B cell (primary cell): ENCODE data around the gene VIPR2.

Experiments used
- EZH2 ChIP-seq: IDR thresholded peaks from 2 replicates; pipeline ENCODE4 v1.6.1; 2012; ENCODE audit warnings: borderline replicate concordance, low read depth, mild to moderate bottlenecking, moderate library complexity, low read length; ENCODE audit not compliant: insufficient read depth, poor library complexity, severe bottlenecking
- TF ChIP-seq, protein P1 (sequence below): fragments of 200-600 bp; IDR thresholded peaks from one replicate; pipeline ENCODE4 v1.8.0; 2022; ENCODE audit warnings: antibody characterized with exemption, mild to moderate bottlenecking

DNA sequence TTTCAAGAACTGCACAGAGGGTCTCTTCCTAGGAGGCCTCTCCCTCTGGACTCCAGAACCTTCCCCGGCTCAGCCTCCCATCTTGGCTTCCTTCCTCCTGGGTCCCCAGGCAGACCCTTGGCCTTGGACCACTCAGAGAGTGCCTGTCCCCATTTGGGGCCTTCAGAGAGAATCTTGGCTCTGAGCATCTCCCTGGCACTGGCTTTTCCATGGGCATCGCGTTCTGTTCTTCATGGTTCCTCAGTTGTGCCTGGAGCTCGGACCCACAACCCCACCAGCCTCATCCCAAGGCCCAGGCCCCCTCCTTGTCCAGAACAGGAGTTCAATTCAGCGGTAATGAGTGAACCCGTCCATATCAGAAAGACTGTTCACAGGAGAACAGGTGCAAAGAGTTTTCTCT is 73.4 kb downstream of the VIPR2 start:
- no peak for TF ChIP-seq EZH2
- TF ChIP-seq, protein P1, sequence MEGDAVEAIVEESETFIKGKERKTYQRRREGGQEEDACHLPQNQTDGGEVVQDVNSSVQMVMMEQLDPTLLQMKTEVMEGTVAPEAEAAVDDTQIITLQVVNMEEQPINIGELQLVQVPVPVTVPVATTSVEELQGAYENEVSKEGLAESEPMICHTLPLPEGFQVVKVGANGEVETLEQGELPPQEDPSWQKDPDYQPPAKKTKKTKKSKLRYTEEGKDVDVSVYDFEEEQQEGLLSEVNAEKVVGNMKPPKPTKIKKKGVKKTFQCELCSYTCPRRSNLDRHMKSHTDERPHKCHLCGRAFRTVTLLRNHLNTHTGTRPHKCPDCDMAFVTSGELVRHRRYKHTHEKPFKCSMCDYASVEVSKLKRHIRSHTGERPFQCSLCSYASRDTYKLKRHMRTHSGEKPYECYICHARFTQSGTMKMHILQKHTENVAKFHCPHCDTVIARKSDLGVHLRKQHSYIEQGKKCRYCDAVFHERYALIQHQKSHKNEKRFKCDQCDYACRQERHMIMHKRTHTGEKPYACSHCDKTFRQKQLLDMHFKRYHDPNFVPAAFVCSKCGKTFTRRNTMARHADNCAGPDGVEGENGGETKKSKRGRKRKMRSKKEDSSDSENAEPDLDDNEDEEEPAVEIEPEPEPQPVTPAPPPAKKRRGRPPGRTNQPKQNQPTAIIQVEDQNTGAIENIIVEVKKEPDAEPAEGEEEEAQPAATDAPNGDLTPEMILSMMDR = no peak
